NT2/D1 (cell line): Measurements from ENCODE around the gene KRTAP1-1.

Source experiments
- DNase-seq: peaks from one replicate; pipeline ENCODE4 v3.0.0-alpha.2; 2011; ENCODE audit warnings: low read depth, low spot score
- H3K27me3 ChIP-seq: 2 replicates; pipeline ENCODE4 v1.6.0; 2011; ENCODE audit warnings: mild to moderate bottlenecking; ENCODE audit not compliant: insufficient read length, insufficient read depth
- H3K36me3 ChIP-seq: 2 replicates; pipeline ENCODE4 v1.6.1; 2011; ENCODE audit warnings: mild to moderate bottlenecking, low read length, mixed read lengths; ENCODE audit not compliant: insufficient read depth, insufficient read length
- H3K4me1 ChIP-seq: 2 replicates; pipeline ENCODE4 v1.5.1; 2011; ENCODE audit not compliant: insufficient read depth, insufficient read length
- H3K4me3 ChIP-seq: 2 replicates; pipeline ENCODE4 v1.5.1; 2011; ENCODE audit warnings: low read depth; ENCODE audit not compliant: insufficient read length
- H3K9ac ChIP-seq: 2 replicates; pipeline ENCODE4 v1.6.0; 2011; ENCODE audit warnings: low read depth; ENCODE audit not compliant: insufficient read length
- H3K9me3 ChIP-seq: 2 replicates; pipeline ENCODE4 v1.5.1; 2011; ENCODE audit warnings: mild to moderate bottlenecking, low read length; ENCODE audit not compliant: insufficient read depth
- SUZ12 ChIP-seq: IDR thresholded peaks from 2 replicates; pipeline ENCODE4 v1.6.1; 2011; ENCODE audit not compliant: insufficient read length, insufficient read depth; ENCODE audit errors: extremely low read depth
- YY1 ChIP-seq: IDR thresholded peaks from 2 replicates; pipeline ENCODE4 v1.6.1; 2011; ENCODE audit not compliant: insufficient read length, insufficient read depth
- ZNF274 ChIP-seq: IDR thresholded peaks from 2 replicates; pipeline ENCODE4 v1.6.1; 2011; ENCODE audit warnings: mild to moderate bottlenecking, low read depth, low read length

Gene KRTAP1-1

GRCh38 chr17:41029633-41030245 is 11.5 kb downstream of the KRTAP1-1 start, which contains the start of gene KRTAP1-4:
KRTAP1-4 (minus strand) TSS chr17:41030195; CDS start chr17:41030078, 117 bp downstream.
- Histone ChIP-seq H3K36me3 (no peaks in the 10 kb centered on the region), H3K4me1 (no peaks in the 10 kb centered on the region), H3K9me3 (no peaks in the 10 kb centered on the region), H3K4me3 (no peak within 1 kb of the TSS), H3K9ac (no peak within 1 kb of the TSS), H3K27me3 (no peaks in the 10 kb centered on the region)
- no peak for TF ChIP-seq ZNF274
- no peak for TF ChIP-seq SUZ12
- no peak for TF ChIP-seq YY1
- no peak for DNase-seq

- TF ChIP-seq SUZ12 (no peak), YY1 (no peak), ZNF274 (no peak)
- DNase-seq: no peak
Measured at GRCh38 chr17:41026715-41027471, 14.4 kb downstream of the KRTAP1-1 start, which contains the start of gene KRTAP1-5. KRTAP1-5 (minus strand) TSS chr17:41027208; CDS start chr17:41027155, 53 bp downstream.

GRCh38 chr17:41024697-41025096 is 16.6 kb downstream of the KRTAP1-1 start:
- H3K27me3 ChIP-seq: no peaks in the 10 kb centered on the region
- H3K36me3 ChIP-seq: no peaks in the 10 kb centered on the region
- no peaks in the 10 kb centered on the region for H3K4me1 ChIP-seq
- H3K4me3 ChIP-seq: no peak overlapping the region
- no peaks in the 10 kb centered on the region for H3K9me3 ChIP-seq
- no peak for TF ChIP-seq SUZ12
- TF ChIP-seq YY1: no peak
- H3K9ac ChIP-seq: no peak overlapping the region
- DNase-seq: no peak

More at GRCh38 chr17:41026715-41027471, 14.4 kb downstream of the KRTAP1-1 start, which contains the start of gene KRTAP1-5:
- no peak within 1 kb of the TSS for H3K4me3 ChIP-seq
- H3K4me1 ChIP-seq: no peaks in the 10 kb centered on the region
- no peaks in the 10 kb centered on the region for H3K27me3 ChIP-seq
- H3K36me3 ChIP-seq: no peaks in the 10 kb centered on the region
- no peak within 1 kb of the TSS for H3K9ac ChIP-seq
- no peaks in the 10 kb centered on the region for H3K9me3 ChIP-seq

GRCh38 chr17:41020336-41020735 is 20.9 kb downstream of the KRTAP1-1 start:
- TF ChIP-seq SUZ12: no peak
- Histone ChIP-seq H3K36me3 (no peaks in the 10 kb centered on the region), H3K4me1 (no peaks in the 10 kb centered on the region), H3K9ac (no peak overlapping the region), H3K4me3 (no peak overlapping the region), H3K27me3 (no peaks in the 10 kb centered on the region), H3K9me3 (no peaks in the 10 kb centered on the region)
- DNase-seq: no peak

- TF ChIP-seq ZNF274 (no peak), YY1 (no peak), SUZ12 (no peak)
- no peaks in the 10 kb centered on the region for H3K36me3 ChIP-seq
Measured at GRCh38 chr17:41019415-41019814, 21.8 kb downstream of the KRTAP1-1 start.

GRCh38 chr17:41018541-41018940 is 22.7 kb downstream of the KRTAP1-1 start:
- Histone ChIP-seq H3K4me1 (no peaks in the 10 kb centered on the region), H3K9me3 (no peaks in the 10 kb centered on the region), H3K27me3 (no peaks in the 10 kb centered on the region), H3K36me3 (no peaks in the 10 kb centered on the region), H3K9ac (no peak overlapping the region), H3K4me3 (no peak overlapping the region)
- DNase-seq: no peak
- TF ChIP-seq YY1 (no peak), SUZ12 (no peak), ZNF274 (no peak)

More at GRCh38 chr17:41019415-41019814, 21.8 kb downstream of the KRTAP1-1 start:
- Histone ChIP-seq H3K4me1 (no peaks in the 10 kb centered on the region), H3K4me3 (no peak overlapping the region), H3K9me3 (no peaks in the 10 kb centered on the region), H3K27me3 (no peaks in the 10 kb centered on the region), H3K9ac (no peak overlapping the region)
- DNase-seq: no peak

- H3K4me3 ChIP-seq: no peak overlapping the region
- no peaks in the 10 kb centered on the region for H3K4me1 ChIP-seq
- no peaks in the 10 kb centered on the region for H3K36me3 ChIP-seq
- H3K9me3 ChIP-seq: no peaks in the 10 kb centered on the region
- TF ChIP-seq YY1: no peak
- no peak for TF ChIP-seq ZNF274
- no peak for TF ChIP-seq SUZ12
- H3K27me3 ChIP-seq: no peaks in the 10 kb centered on the region
- H3K9ac ChIP-seq: no peak overlapping the region
- DNase-seq: no peak
Measured at GRCh38 chr17:41016578-41017215, 24.6 kb downstream of the KRTAP1-1 start.
